H1 (cell line): ENCODE data around the gene PDRG1.

Experiments
- CTCF ChIP-seq, 3 experiments: IDR thresholded peaks; 1 replicate in 2 of 3; 2 replicates in 1 of 3; pipeline versions ENCODE4 v1.5.1 to v1.6.1; 2011; ENCODE audit warnings: low read length in 3 of 3, mild to moderate bottlenecking in 3 of 3, inconsistent platforms in 2 of 3, low read depth in 1 of 3, moderate library complexity in 1 of 3; ENCODE audit not compliant: insufficient read depth in 1 of 3; ENCODE audit errors: control extremely low read depth in 1 of 3
- RNF2 ChIP-seq: fragments of 200-900, 300-1000 bp; sonication (generic); IDR thresholded peaks from 2 replicates; pipeline ENCODE4 v1.7.1; 2016; ENCODE audit warnings: borderline replicate concordance, low read depth, mild to moderate bottlenecking, antibody characterized with exemption, low read length; ENCODE audit not compliant: poor library complexity, severe bottlenecking; ENCODE audit errors: missing control alignments

DNA sequence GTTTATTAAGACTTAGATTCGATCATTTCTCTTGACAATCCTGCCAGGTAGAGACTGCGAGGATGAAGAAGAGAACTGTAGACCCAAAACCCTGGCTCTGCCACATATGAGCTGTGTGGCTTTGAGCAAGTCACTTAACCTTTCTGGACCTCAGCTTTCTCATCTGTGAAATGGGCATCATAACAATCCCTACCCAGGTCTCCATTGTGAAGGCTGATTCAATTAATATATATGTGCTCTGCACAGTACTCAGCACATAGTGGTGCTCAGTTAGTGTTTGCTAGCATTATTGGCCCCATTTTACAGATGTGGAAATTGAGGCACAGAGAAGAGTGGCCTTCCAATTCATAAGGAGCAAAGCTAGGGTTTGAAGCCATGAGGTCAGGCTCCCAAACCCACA, 24.0 kb upstream of the PDRG1 start:
- no peak for TF ChIP-seq RNF2
- no peak for TF ChIP-seq CTCF (IDR thresholded peaks at IDR 0.05; ENCODE audit: control extremely low read depth in 1 of 3, insufficient read depth in 1 of 3, low read depth in 1 of 3, low read length in 3 of 3)
